Osteoblast (primary cell): ENCODE measurements around the gene EPHB2. TPM values are rescaled to one million over a fixed set of nuclear protein-coding genes. Genes with fewer than 3 reads are reported as not detected.

Source experiments
- DNase-seq: peaks from one replicate; pipeline ENCODE4 v3.0.0; 2011; ENCODE audit warnings: low spot score, mixed read lengths; ENCODE audit not compliant: insufficient read length; ENCODE audit errors: missing footprints
- H2AFZ ChIP-seq: 2 replicates; pipeline ENCODE4 v1.6.0; 2011; ENCODE audit warnings: mild to moderate bottlenecking, low read length
- H3K27ac ChIP-seq: 2 replicates; pipeline ENCODE4 v1.5.1; 2011; ENCODE audit warnings: mild to moderate bottlenecking, low read depth, low read length, moderate library complexity
- H3K27me3 ChIP-seq: 2 replicates; pipeline ENCODE4 v1.6.0; 2012; ENCODE audit warnings: mild to moderate bottlenecking, control low read depth, inconsistent platforms, low read length, moderate library complexity; ENCODE audit not compliant: insufficient read depth
- H3K36me3 ChIP-seq: 2 replicates; pipeline ENCODE4 v1.5.1; 2011; ENCODE audit warnings: mild to moderate bottlenecking, low read length, control low read depth, moderate library complexity; ENCODE audit not compliant: insufficient read depth
- H3K4me1 ChIP-seq: 2 replicates; pipeline ENCODE4 v1.5.1; 2011; ENCODE audit warnings: mild to moderate bottlenecking, low read length, control low read depth, moderate library complexity; ENCODE audit not compliant: insufficient read depth
- H3K4me2 ChIP-seq: 2 replicates; pipeline ENCODE4 v1.6.0; 2011; ENCODE audit warnings: mild to moderate bottlenecking, low read length; ENCODE audit not compliant: insufficient read depth
- H3K4me3 ChIP-seq: fragments of 200-600 bp; sonication (generic); 3 replicates; pipeline ENCODE4 v1.5.1; 2012; ENCODE audit warnings: mild to moderate bottlenecking, low read length, inconsistent platforms; ENCODE audit not compliant: insufficient read depth
- H3K79me2 ChIP-seq: 2 replicates; pipeline ENCODE4 v1.6.0; 2012; ENCODE audit warnings: mild to moderate bottlenecking, low read length, control low read depth, inconsistent platforms; ENCODE audit not compliant: insufficient read depth
- H3K9me3 ChIP-seq: 2 replicates; pipeline ENCODE4 v1.5.1; 2011; ENCODE audit warnings: low read depth, low read length, control low read depth
- H4K20me1 ChIP-seq: 2 replicates; pipeline ENCODE4 v1.6.0; 2012; ENCODE audit warnings: mild to moderate bottlenecking, low read length, control low read depth; ENCODE audit not compliant: insufficient read depth
- CTCF ChIP-seq: IDR thresholded peaks from 2 replicates; pipeline ENCODE4 v1.5.1; 2011; ENCODE audit warnings: mild to moderate bottlenecking, low read depth, low read length, moderate library complexity; ENCODE audit errors: extremely low read depth
- total RNA-seq: library from RNA; depleted of rRNA; stranded (reverse); fragments of >200 nt; gene quantifications from 2 replicates; pipeline ENCODE4 v1.2.3, GENCODE V29; 2012

The EPHB2 gene
- total RNA-seq, 1 donor = 8.7 TPM

GRCh38 chr1:22953740-22954141 lies 243.1 kb downstream of the EPHB2 start:
- H3K27me3 ChIP-seq = peaks cover 56% of the 10 kb centered on the region
- H3K9me3 ChIP-seq = no peaks in the 10 kb centered on the region
- no peaks in the 10 kb centered on the region for H3K4me1 ChIP-seq
- no peak overlapping the region for H2AFZ ChIP-seq
- H4K20me1 ChIP-seq = no peaks in the 10 kb centered on the region
- H3K4me2 ChIP-seq = no peak overlapping the region
- DNase-seq = no peak
- no peaks in the 10 kb centered on the region for H3K79me2 ChIP-seq
- no peak overlapping the region for H3K4me3 ChIP-seq
- TF ChIP-seq CTCF = no peak
- H3K36me3 ChIP-seq = no peaks in the 10 kb centered on the region
- H3K27ac ChIP-seq = no peak overlapping the region

- Histone ChIP-seq H3K36me3 (no peaks in the 10 kb centered on the region), H3K27ac (no peak overlapping the region), H3K9me3 (no peaks in the 10 kb centered on the region), H3K4me1 (no peaks in the 10 kb centered on the region), H2AFZ (no peak overlapping the region), H3K4me2 (no peak overlapping the region), H3K79me2 (no peaks in the 10 kb centered on the region), H3K4me3 (no peak overlapping the region), H3K27me3 (peaks cover 50% of the 10 kb centered on the region), H4K20me1 (no peaks in the 10 kb centered on the region)
- TF ChIP-seq CTCF = no peak
- no peak for DNase-seq
These were observed 244.5 kb downstream of the EPHB2 start for GRCh38 chr1:22955146-22955545.

- Histone ChIP-seq H3K9me3 (no peaks in the 10 kb centered on the region), H3K4me1 (no peaks in the 10 kb centered on the region), H3K4me2 (no peak overlapping the region), H3K4me3 (no peak overlapping the region), H4K20me1 (no peaks in the 10 kb centered on the region), H3K27ac (no peak overlapping the region), H3K79me2 (no peaks in the 10 kb centered on the region), H3K27me3 (peaks cover 34% of the 10 kb centered on the region), H2AFZ (no peak overlapping the region), H3K36me3 (no peaks in the 10 kb centered on the region)
- no peak for DNase-seq
- TF ChIP-seq CTCF = no peak
These were observed 246.4 kb downstream of the EPHB2 start for GRCh38 chr1:22957066-22957465.

GRCh38 chr1:22958556-22958955 lies 247.9 kb downstream of the EPHB2 start:
- TF ChIP-seq CTCF = no peak
- DNase-seq = no peak
- no peaks in the 10 kb centered on the region for H3K9me3 ChIP-seq
- H3K4me3 ChIP-seq = no peak overlapping the region
- no peak overlapping the region for H3K27ac ChIP-seq
- no peaks in the 10 kb centered on the region for H4K20me1 ChIP-seq
- H2AFZ ChIP-seq = no peak overlapping the region
- no peaks in the 10 kb centered on the region for H3K79me2 ChIP-seq
- H3K27me3 ChIP-seq = peaks cover 21% of the 10 kb centered on the region
- no peaks in the 10 kb centered on the region for H3K36me3 ChIP-seq
- no peaks in the 10 kb centered on the region for H3K4me1 ChIP-seq
- no peak overlapping the region for H3K4me2 ChIP-seq
